ENCODE data around the gene CLHC1.
A peak's percentile ranks its signal among the peaks of the same experiment; 100 is the strongest.
"Not testable (repeated sequence)": the region's sequence is repeated elsewhere in the genome, so short reads cannot be mapped to it uniquely, and the experiment has no call there.

CLHC1 gene

GRCh38 chr2:55232084-55232862, at the start of gene CLHC1, which contains the start of gene RPS27A:
CLHC1 (minus strand) TSS chr2:55232293; CDS start chr2:55222411, 9,882 bp downstream.
RPS27A (plus strand) TSS chr2:55232688; CDS start chr2:55232825, 137 bp downstream.
- peak; percentile 78 for DNase-seq

GRCh38 chr2:55280851-55281546, 48.9 kb upstream of the CLHC1 start:
- DNase-seq, result not testable (repeated sequence)

DNA sequence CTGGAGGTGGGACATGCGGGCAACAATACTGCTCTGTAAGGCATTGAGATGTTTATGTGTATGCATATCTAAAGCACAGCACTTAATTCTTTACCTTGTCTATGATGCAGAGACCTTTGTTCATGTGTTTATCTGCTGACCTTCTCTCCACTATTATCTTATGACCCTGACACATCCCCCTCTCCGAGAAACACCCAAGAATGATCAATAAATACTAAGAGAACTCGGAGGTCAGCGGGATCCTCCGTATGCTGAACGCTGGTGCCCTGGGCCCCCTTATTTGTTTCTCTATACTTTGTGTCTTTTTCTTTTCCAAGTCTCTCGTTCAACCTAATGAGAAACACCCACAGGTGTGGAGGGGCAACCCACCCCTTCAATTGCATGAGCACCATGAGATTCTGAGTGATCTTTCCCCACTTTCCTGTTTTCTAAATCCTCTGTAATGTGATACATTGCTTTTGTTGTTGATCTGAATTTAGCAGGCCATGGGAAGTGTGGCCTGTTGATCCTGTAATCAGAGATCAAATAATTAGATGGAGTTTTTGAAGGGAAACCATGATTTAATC, 47.8 kb upstream of the CLHC1 start:
- DNase-seq, result not testable (repeated sequence)

GRCh38 chr2:55279214-55279835, 47.2 kb upstream of the CLHC1 start:
- not testable (repeated sequence) for DNase-seq

DNA sequence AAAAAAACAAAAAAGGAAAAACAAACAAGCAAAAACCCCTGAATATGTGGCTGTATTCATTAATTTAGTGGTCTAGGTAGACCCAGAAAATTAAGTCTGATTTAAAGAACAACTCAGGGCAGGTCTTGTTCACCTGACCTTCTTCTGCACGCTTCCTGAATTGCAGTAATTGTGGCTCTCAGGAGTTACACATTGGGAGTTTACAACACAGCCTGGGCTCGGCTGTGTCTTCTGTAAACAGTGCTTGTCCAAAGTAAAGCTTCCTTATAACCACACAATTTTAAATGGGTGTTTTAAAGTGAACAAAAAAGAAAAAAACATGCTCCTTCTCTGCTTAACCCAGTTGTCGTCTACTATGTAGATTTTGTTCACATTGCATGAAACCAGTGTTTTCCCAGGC, 45.2 kb upstream of the CLHC1 start:
- no peak for DNase-seq

- not testable (repeated sequence) for DNase-seq
These were observed 42.3 kb upstream of the CLHC1 start for GRCh38 chr2:55274346-55274745.

GRCh38 chr2:55269645-55269990, 37.5 kb upstream of the CLHC1 start:
- no peak for DNase-seq

GRCh38 chr2:55268907-55269644, 37.0 kb upstream of the CLHC1 start, which contains the start of gene MTIF2:
MTIF2 (minus strand) TSS chr2:55269231; CDS start chr2:55263858, 5,373 bp downstream.
- DNase-seq, result peak; percentile 77

GRCh38 chr2:55268288-55268906, 36.3 kb upstream of the CLHC1 start:
- no peak for DNase-seq

DNA sequence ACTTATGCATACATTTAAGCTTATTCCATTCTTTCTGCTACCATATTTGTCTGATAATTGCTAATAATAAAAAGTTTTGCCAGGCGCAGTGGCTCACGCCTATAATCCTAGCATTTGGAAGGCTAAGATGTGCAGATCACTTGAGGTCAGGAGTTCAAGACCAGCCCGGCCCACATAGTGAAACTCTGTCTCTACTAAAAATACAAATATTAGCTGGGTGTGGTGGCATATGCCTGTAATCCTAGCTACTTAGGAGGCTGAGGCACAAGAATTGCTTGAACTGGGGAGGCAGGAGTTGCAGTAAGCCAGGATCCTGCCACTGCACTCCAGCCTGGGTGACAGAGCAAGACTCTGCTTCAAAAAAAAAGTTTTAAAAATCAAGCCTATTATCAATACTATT, 27.5 kb upstream of the CLHC1 start:
- not testable (repeated sequence) for DNase-seq

DNA sequence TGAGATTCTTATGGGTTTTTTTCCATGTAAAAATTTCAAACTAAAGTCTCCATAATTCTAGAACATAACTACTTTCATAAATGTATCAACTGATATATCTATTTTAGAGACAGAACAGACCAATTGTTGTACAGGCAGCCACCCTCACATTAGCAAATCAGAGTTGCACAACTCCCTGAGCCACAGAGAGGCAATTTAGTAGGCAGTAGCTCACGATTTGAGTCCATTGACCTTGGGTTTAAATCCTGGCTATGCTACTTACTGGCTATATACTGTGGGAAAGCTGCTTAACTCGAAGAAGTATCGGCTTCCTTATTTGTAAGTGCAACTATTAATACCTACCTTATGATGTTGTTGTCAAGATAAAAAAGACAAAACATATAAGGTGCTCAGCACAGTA, 20.7 kb upstream of the CLHC1 start:
- no peak for DNase-seq

DNA sequence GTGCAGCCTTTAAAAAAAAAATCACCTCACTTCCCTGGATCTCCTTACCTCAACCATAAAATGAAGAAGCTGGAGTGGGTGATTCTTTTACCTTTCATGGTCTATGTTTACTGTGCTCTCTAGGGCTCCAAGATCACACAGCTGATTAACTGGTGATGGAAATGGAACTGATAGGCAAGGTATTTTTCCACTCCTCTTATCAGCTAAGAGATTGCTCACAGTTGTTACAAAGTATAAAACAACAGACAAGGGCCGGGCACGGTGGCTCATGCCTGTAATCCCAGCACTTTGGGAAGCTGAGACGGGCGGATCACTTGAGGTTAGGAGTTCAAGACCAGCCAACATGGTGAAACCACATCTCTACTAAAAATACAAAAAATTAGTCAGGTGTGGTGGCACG, 14.9 kb upstream of the CLHC1 start:
- DNase-seq, result no peak

DNA sequence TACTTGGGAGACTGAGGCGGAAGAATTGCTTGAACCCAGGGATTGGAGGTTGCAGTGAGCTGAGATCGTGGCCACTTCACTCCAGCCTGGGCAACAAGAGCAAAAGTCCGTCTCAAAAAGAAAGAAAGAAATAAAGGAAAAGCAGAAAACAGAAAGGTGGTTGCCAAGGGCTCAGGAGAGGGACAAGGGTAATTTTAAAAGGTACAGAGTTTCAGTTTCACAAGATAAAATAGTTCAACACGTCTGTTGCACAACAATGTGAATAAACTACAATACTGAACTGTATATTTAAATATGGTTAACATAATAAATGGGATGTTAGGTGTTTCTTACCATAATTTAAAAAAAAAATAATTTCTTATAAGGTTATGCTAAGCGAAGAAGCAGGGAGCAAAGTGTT, 13.3 kb upstream of the CLHC1 start:
- no peak for DNase-seq

DNA sequence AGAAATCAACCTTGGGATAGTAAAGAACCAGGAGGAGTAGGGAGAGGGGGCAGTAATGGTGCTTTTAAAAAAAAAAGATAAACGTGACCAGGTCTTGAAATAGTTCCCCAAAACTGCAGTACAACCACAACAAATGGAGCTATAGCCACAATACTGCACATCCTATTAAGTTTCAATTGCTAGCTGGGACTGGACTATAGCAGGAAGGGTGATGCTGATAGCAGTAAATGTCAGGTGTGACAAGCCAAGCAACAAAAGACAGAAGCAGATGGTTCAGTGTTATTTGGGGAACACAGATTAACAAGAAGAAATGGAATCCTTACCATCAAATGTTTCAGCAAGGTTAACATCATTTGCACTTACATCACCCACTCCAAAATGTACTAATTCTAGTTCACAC, 10.5 kb upstream of the CLHC1 start:
- no peak for DNase-seq

- not testable (repeated sequence) for DNase-seq
These were observed 9.5 kb upstream of the CLHC1 start for GRCh38 chr2:55241582-55241981.

DNA sequence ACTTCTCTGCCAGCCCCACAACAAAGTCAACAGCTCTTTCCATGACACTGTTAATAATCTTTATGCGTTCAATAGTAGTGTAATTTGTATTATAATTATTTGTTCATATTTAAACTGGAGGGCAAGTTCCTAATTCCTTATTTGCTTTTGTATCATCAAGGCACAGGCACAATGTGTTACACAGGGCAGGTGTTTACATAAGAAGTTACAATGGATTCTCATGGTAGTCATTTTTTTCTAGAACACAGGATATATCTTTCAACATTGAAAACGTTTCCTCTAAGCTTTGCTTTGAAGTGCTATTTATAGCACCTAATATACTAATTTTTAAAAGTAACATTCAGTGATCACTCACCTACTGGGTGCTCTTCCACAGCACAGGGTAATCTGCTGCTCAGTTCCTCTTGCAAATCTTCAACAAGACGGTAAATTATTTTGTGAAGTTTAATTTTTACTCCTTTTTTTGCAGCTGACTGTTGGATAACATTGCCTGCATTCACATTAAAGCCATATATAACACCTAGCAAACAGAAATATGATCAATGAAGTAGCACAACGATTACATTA, 7.6 kb upstream of the CLHC1 start:
- DNase-seq, result no peak

DNA sequence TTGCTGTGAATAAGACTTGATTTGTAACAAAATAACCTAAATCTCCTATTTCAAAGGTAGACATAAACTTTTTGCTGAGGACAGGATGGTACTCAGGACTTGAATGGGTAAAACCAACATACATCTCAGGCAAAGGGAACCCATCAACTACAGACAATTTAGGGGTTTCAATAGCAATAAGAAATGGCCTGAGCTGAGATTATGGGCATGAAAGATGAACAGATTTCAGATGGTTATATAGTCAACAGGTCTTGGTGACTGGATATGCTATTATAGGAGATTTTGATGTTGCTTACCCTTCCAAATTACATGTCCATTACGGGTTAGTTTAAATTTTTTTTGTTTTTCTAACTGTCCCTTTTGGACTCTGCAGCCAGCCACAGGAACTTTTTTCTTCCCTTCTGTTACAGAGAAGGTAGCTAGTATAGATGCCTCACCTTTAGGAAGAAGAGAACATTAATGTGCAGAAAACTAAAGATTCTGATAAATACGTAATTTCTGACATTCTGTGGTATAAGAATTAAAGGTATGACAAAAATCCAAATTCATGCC, 5.0 kb upstream of the CLHC1 start:
- DNase-seq, result no peak

- no peak for DNase-seq
These were observed 3.8 kb upstream of the CLHC1 start for GRCh38 chr2:55235724-55236538.

GRCh38 chr2:55233658-55233940, 1.5 kb upstream of the CLHC1 start:
- no peak for DNase-seq

DNA sequence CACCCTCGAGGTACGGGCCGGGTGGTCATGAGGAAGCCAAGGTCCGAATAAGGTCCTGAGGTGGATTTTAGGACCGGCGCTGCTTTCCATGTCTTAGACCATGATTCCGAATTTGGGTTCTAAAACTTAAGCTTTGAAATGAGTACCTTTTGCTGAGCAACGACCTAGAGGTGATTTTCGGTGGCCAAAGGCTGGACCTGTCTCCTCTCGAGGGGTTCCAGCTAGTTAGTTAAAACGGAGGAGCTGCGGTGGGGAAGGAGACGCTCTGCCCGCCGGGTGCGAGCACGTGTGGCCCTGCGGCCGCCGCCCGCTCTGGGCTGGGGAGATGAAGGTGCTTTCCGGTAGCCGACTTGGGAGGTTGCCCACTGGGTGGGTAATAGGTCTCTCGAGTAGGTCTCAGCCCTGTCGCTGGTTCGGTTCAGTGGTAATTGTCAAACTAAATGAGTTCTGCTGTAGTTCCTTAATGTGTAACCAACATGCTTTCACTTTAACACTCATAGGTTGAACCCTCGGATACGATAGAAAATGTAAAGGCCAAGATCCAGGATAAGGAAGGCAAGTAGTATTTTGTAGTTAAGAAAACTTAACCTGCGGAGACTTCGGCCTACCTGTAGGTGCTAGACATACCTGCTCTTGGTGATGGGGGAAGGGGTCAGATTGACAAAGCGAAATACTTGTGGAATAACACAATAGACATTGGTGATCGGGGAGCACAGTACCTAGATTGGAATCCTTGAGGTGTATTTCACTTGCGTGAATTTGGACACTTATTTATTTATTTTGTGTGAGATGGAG, 967 bp upstream of the CLHC1 start:
- no peak for DNase-seq

Data from GOT3 (cell line).